ENCODE measurements around the gene TFAM.

The TFAM gene

DNA sequence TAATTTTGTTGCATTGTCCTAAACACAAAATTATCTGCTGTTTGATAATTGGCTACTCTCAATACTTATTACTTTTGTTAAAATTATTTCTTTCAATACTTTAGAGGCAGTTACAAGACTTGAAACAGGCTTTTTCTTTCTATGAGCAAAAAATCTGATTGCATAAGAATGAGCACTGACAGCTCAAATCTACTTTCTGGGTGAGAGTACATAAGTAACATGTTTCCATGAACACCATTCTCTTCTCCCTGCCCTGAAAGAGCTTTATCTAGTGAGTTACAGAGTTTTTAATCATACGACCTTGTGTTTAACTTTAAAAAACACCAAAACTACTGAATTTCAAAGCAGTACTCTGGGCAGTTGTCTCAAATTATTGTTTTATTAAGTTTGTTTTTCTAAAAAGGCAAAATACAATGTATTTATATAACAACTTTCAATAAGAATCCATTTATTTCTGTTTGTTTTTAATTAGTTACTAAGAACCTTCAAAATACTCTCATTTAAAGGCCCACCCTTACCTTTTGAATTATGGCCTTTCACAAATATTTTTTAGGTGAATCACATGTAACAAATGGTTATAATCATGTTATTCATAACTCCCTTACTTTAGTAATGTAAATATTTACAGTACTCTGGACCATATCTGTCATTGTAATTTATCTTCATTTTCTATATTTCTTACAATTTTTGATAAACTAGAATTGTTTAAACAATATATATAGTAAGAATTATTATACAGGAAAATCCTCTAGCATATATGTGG lies 23.0 kb upstream of the TFAM start:
- DNase-seq, result no peak
- Histone ChIP-seq H3K27me3 (ENCODE audit: control insufficient read depth in 1 of 2, insufficient read depth in 1 of 2, low read length in 2 of 2) (no peaks in the 10 kb centered on the region), H3K18ac (ENCODE audit: low read depth in 1 of 2, low read length in 2 of 2) (no peak overlapping the region), H2BK120ac (ENCODE audit: low read depth, low read length) (no peak overlapping the region), H3K4me3 (ENCODE audit: insufficient read depth in 1 of 2, low read depth in 1 of 2, low read length in 2 of 2) (no peak overlapping the region), H2AFZ (ENCODE audit: low read depth, low read length) (no peak overlapping the region), H2BK12ac (ENCODE audit: low read length in 2 of 2) (no peak overlapping the region), H2BK15ac (ENCODE audit: low read depth, poor library complexity, severe bottlenecking) (no peak overlapping the region), H4K8ac (ENCODE audit: low read length) (no peak overlapping the region), H3K36me3 (ENCODE audit: control insufficient read depth in 1 of 2, insufficient read depth in 2 of 2, low read depth in 1 of 2, low read length in 2 of 2) (peaks cover 0 to 49% of the 10 kb centered on the region in 2 experiments), H3K27ac (ENCODE audit: low read length, poor library complexity, severe bottlenecking) (no peak overlapping the region), H3K4ac (ENCODE audit: low read depth in 1 of 2, low read length in 2 of 2) (no peak overlapping the region), H3K4me2 (ENCODE audit: low read length, poor library complexity, severe bottlenecking) (no peak overlapping the region), H2BK5ac (ENCODE audit: low read depth, low read length, poor library complexity, severe bottlenecking) (no peak overlapping the region), H3K14ac (ENCODE audit: low read length in 2 of 2) (no peak overlapping the region), H3K9me3 (ENCODE audit: control insufficient read depth, low read length) (no peaks in the 10 kb centered on the region), H2AK5ac (ENCODE audit: low read length, severe bottlenecking) (no peak overlapping the region), H3K23ac (ENCODE audit: low read length in 2 of 2) (no peak overlapping the region), H3K9ac (ENCODE audit: low read length) (no peak overlapping the region), H4K91ac (ENCODE audit: low read length) (no peak overlapping the region), H3K79me1 (replicated peaks; ENCODE audit: low read length, poor library complexity, severe bottlenecking) (peaks cover 6% of the 10 kb centered on the region), H3K4me1 (ENCODE audit: control insufficient read depth, insufficient read depth, low read depth, low read length) (no peaks in the 10 kb centered on the region)
- WGBS, result no CpG with 5 or more reads among the region's 1 CpG

DNA sequence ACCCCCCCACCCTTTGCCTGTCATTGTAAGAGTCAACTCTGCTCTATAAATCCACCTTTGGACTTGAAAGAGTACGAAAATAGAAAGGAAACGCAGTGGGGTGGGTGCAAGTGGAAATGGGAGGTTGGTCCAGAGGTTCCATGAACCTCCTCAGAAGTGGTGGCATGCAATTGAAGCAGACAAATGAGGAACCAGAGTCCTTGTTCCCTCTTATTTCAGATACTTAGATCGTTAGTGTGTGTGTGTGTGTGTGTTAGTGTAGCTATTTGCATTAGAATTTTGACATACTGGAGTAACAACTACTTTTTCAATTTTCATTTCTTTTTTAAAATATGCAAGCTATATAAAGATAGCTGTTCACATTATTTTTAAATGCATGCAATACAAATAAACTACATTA lies 18.1 kb upstream of the TFAM start:
- Histone ChIP-seq H3K9ac (ENCODE audit: low read length) (no peak overlapping the region), H3K79me1 (replicated peaks; ENCODE audit: low read length, poor library complexity, severe bottlenecking) (no peaks in the 10 kb centered on the region), H3K14ac (ENCODE audit: low read length in 2 of 2) (no peak overlapping the region), H2BK5ac (ENCODE audit: low read depth, low read length, poor library complexity, severe bottlenecking) (no peak overlapping the region), H3K4me2 (ENCODE audit: low read length, poor library complexity, severe bottlenecking) (no peak overlapping the region), H3K4me3 (ENCODE audit: insufficient read depth in 1 of 2, low read depth in 1 of 2, low read length in 2 of 2) (no peak overlapping the region), H2AFZ (ENCODE audit: low read depth, low read length) (no peak overlapping the region), H4K91ac (ENCODE audit: low read length) (no peak overlapping the region), H3K9me3 (ENCODE audit: control insufficient read depth, low read length) (no peaks in the 10 kb centered on the region), H3K27ac (ENCODE audit: low read length, poor library complexity, severe bottlenecking) (no peak overlapping the region), H3K36me3 (ENCODE audit: control insufficient read depth in 1 of 2, insufficient read depth in 2 of 2, low read depth in 1 of 2, low read length in 2 of 2) (peaks cover 0 to 56% of the 10 kb centered on the region in 2 experiments), H2BK12ac (ENCODE audit: low read length in 2 of 2) (no peak overlapping the region), H3K18ac (ENCODE audit: low read depth in 1 of 2, low read length in 2 of 2) (no peak overlapping the region), H2BK15ac (ENCODE audit: low read depth, poor library complexity, severe bottlenecking) (no peak overlapping the region), H3K27me3 (ENCODE audit: control insufficient read depth in 1 of 2, insufficient read depth in 1 of 2, low read length in 2 of 2) (no peaks in the 10 kb centered on the region), H3K23ac (ENCODE audit: low read length in 2 of 2) (no peak overlapping the region), H2AK5ac (ENCODE audit: low read length, severe bottlenecking) (no peak overlapping the region), H2BK120ac (ENCODE audit: low read depth, low read length) (no peak overlapping the region), H3K4ac (ENCODE audit: low read depth in 1 of 2, low read length in 2 of 2) (no peak overlapping the region), H3K4me1 (ENCODE audit: control insufficient read depth, insufficient read depth, low read depth, low read length) (no peaks in the 10 kb centered on the region), H4K8ac (ENCODE audit: low read length) (no peak overlapping the region)
- no peak for DNase-seq
- WGBS, result 98% methylated on average over 2 of the region's 3 CpGs

DNA sequence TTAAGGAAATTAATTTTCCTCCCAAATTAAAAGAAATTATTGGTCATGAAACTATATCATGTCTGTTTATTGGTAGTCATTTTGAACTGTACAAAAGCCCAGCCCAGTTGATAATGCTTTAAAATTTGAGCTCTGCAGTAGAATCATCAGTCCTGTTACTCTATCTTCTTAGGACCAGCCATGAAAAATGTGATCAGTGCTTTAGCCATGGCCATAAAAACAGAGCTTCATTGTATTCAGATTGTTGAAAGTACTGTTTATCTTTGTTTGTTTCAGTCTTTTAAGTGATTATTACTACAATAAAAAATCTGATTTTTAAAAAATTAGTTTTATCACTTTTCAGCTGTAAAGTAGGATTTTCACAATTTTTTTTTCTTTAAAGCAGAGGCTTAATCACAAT lies 13.7 kb upstream of the TFAM start:
- H3K27ac ChIP-seq (ENCODE audit: low read length, poor library complexity, severe bottlenecking), result no peak overlapping the region
- H3K9ac ChIP-seq (ENCODE audit: low read length), result no peak overlapping the region
- H2BK5ac ChIP-seq (ENCODE audit: low read depth, low read length, poor library complexity, severe bottlenecking), result no peak overlapping the region
- no peak overlapping the region for H2BK15ac ChIP-seq (ENCODE audit: low read depth, poor library complexity, severe bottlenecking)
- no peaks in the 10 kb centered on the region for H3K9me3 ChIP-seq (ENCODE audit: control insufficient read depth, low read length)
- no peaks in the 10 kb centered on the region for H3K79me1 ChIP-seq (replicated peaks; ENCODE audit: low read length, poor library complexity, severe bottlenecking)
- no peak overlapping the region for H2BK12ac ChIP-seq (ENCODE audit: low read length in 2 of 2)
- no peak overlapping the region for H2BK120ac ChIP-seq (ENCODE audit: low read depth, low read length)
- no peaks in the 10 kb centered on the region for H3K4me1 ChIP-seq (ENCODE audit: control insufficient read depth, insufficient read depth, low read depth, low read length)
- peaks cover 0 to 20% of the 10 kb centered on the region in 2 experiments for H3K36me3 ChIP-seq (ENCODE audit: control insufficient read depth in 1 of 2, insufficient read depth in 2 of 2, low read depth in 1 of 2, low read length in 2 of 2)
- H4K91ac ChIP-seq (ENCODE audit: low read length), result no peak overlapping the region
- no peak overlapping the region for H4K8ac ChIP-seq (ENCODE audit: low read length)
- H3K4me2 ChIP-seq (ENCODE audit: low read length, poor library complexity, severe bottlenecking), result no peak overlapping the region
- no peak for DNase-seq
- no peak overlapping the region for H3K18ac ChIP-seq (ENCODE audit: low read depth in 1 of 2, low read length in 2 of 2)
- H3K27me3 ChIP-seq (ENCODE audit: control insufficient read depth in 1 of 2, insufficient read depth in 1 of 2, low read length in 2 of 2), result no peaks in the 10 kb centered on the region
- no peak overlapping the region for H3K14ac ChIP-seq (ENCODE audit: low read length in 2 of 2)
- H2AFZ ChIP-seq (ENCODE audit: low read depth, low read length), result no peak overlapping the region
- H3K23ac ChIP-seq (ENCODE audit: low read length in 2 of 2), result no peak overlapping the region
- no peak overlapping the region for H3K4ac ChIP-seq (ENCODE audit: low read depth in 1 of 2, low read length in 2 of 2)
- no peak overlapping the region for H3K4me3 ChIP-seq (ENCODE audit: insufficient read depth in 1 of 2, low read depth in 1 of 2, low read length in 2 of 2)
- no peak overlapping the region for H2AK5ac ChIP-seq (ENCODE audit: low read length, severe bottlenecking)

DNA sequence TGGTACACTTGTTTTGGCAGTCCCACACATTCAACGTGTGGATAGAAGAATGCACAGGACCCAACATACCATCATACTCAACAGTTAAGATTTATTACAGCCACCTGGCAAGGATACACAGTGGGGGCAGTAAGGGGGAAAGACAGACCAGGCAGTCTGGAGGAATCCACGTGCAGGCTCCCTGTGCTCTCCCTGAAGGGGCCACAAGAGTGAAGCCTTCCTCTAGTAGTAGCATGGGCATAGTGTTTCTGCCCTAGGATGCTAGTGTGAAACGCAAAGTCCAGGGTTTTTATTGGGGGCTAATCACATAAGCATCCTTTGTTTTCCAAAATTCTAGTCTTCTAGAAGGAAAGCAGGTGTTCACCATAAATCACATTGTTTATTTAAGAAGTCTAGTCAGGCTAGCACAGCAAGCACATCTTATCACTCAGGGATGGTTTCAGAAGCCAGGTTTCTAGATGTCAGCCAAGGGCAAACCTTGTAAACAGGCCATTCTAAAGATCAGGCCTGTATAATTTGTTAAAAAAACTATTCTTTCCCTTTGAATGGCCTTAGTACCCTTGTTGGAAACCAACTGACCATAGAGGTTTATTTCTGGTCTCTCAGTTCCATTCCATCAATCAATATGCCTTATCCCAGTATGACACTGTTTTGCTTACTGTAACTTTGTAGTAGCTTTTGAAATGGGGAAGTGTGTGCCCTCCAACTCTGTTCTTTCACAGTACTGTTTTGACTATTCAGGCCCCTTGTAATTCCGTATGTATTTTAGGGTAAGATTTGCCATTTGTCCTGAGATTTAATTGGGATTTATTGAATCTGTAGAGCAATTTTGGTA lies 12.4 kb upstream of the TFAM start:
- H2BK15ac ChIP-seq (ENCODE audit: low read depth, poor library complexity, severe bottlenecking), result no peak overlapping the region
- H2BK120ac ChIP-seq (ENCODE audit: low read depth, low read length), result no peak overlapping the region
- H3K4ac ChIP-seq (ENCODE audit: low read depth in 1 of 2, low read length in 2 of 2), result no peak overlapping the region
- H3K4me2 ChIP-seq (ENCODE audit: low read length, poor library complexity, severe bottlenecking), result no peak overlapping the region
- H3K79me1 ChIP-seq (replicated peaks; ENCODE audit: low read length, poor library complexity, severe bottlenecking), result no peaks in the 10 kb centered on the region
- no peak overlapping the region for H3K9ac ChIP-seq (ENCODE audit: low read length)
- no peaks in the 10 kb centered on the region for H3K27me3 ChIP-seq (ENCODE audit: control insufficient read depth in 1 of 2, insufficient read depth in 1 of 2, low read length in 2 of 2)
- no peak overlapping the region for H2AFZ ChIP-seq (ENCODE audit: low read depth, low read length)
- no peak overlapping the region for H3K18ac ChIP-seq (ENCODE audit: low read depth in 1 of 2, low read length in 2 of 2)
- peaks cover 0 to 17% of the 10 kb centered on the region in 2 experiments for H3K36me3 ChIP-seq (ENCODE audit: control insufficient read depth in 1 of 2, insufficient read depth in 2 of 2, low read depth in 1 of 2, low read length in 2 of 2)
- 74% methylated on average over 2 of the region's 4 CpGs for WGBS
- DNase-seq, result no peak
- no peaks in the 10 kb centered on the region for H3K4me1 ChIP-seq (ENCODE audit: control insufficient read depth, insufficient read depth, low read depth, low read length)
- H3K4me3 ChIP-seq (ENCODE audit: insufficient read depth in 1 of 2, low read depth in 1 of 2, low read length in 2 of 2), result no peak overlapping the region
- no peak overlapping the region for H3K23ac ChIP-seq (ENCODE audit: low read length in 2 of 2)
- no peak overlapping the region for H2BK12ac ChIP-seq (ENCODE audit: low read length in 2 of 2)
- no peak overlapping the region for H2BK5ac ChIP-seq (ENCODE audit: low read depth, low read length, poor library complexity, severe bottlenecking)
- no peak overlapping the region for H3K27ac ChIP-seq (ENCODE audit: low read length, poor library complexity, severe bottlenecking)
- no peaks in the 10 kb centered on the region for H3K9me3 ChIP-seq (ENCODE audit: control insufficient read depth, low read length)
- no peak overlapping the region for H3K14ac ChIP-seq (ENCODE audit: low read length in 2 of 2)
- H4K8ac ChIP-seq (ENCODE audit: low read length), result no peak overlapping the region
- H4K91ac ChIP-seq (ENCODE audit: low read length), result no peak overlapping the region
- no peak overlapping the region for H2AK5ac ChIP-seq (ENCODE audit: low read length, severe bottlenecking)
